ENCODE results near the gene SAFB2. TPM values are rescaled to one million over a fixed set of nuclear protein-coding genes. Genes with fewer than 3 reads are reported as not detected.
"Not testable (repeated sequence)": the region's sequence is repeated elsewhere in the genome, so short reads cannot be mapped to it uniquely, and the experiment has no call there.

SAFB2 gene
- total RNA-seq, 2 donors from 2014 or later: 67.3 to 92.3 TPM

GRCh38 chr19:5615756-5616327, 6.7 kb downstream of the SAFB2 start:
- DNase-seq (no peak), ATAC-seq (no peak)
- intact Hi-C loops (cut with DNase I, micrococcal nuclease): no loop called here

GRCh38 chr19:5612891-5613865, 9.4 kb downstream of the SAFB2 start:
- intact Hi-C loops (cut with DNase I, micrococcal nuclease): no loop called here
- no peak for DNase-seq
- ATAC-seq: no peak

GRCh38 chr19:5609881-5610448, 12.6 kb downstream of the SAFB2 start:
- ATAC-seq (no peak), DNase-seq (no peak)
- intact Hi-C loops (cut with DNase I, micrococcal nuclease): no loop called here

- ATAC-seq; DNase-seq; intact Hi-C loops (cut with DNase I, micrococcal nuclease): not testable (repeated sequence)
These were observed 13.8 kb downstream of the SAFB2 start for GRCh38 chr19:5608766-5609165.

GRCh38 chr19:5608291-5608690, 14.3 kb downstream of the SAFB2 start:
- intact Hi-C loops (cut with DNase I, micrococcal nuclease): no loop called here
- ATAC-seq: no peak

GRCh38 chr19:5607318-5608275, 15.0 kb downstream of the SAFB2 start:
- intact Hi-C loops (cut with DNase I, micrococcal nuclease): no loop called here
- ATAC-seq (no peak), DNase-seq (no peak)

More at GRCh38 chr19:5608291-5608690, 14.3 kb downstream of the SAFB2 start:
- DNase-seq: no peak

GRCh38 chr19:5605362-5605761, 17.2 kb downstream of the SAFB2 start:
- no peak for ATAC-seq
- intact Hi-C loops (cut with DNase I, micrococcal nuclease): no loop called here

GRCh38 chr19:5603626-5604025, 18.9 kb downstream of the SAFB2 start:
- intact Hi-C loops (cut with DNase I, micrococcal nuclease): no loop called here
- DNase-seq: no peak
- no peak for ATAC-seq

More at GRCh38 chr19:5605362-5605761, 17.2 kb downstream of the SAFB2 start:
- no peak for DNase-seq

GRCh38 chr19:5600797-5601196, 21.8 kb downstream of the SAFB2 start:
- intact Hi-C loops (cut with DNase I, micrococcal nuclease): no loop called here
- ATAC-seq (no peak), DNase-seq (no peak)

GRCh38 chr19:5595745-5596144, 26.8 kb downstream of the SAFB2 start:
- no peak for DNase-seq
- no peak for ATAC-seq
- intact Hi-C loops (cut with DNase I, micrococcal nuclease): no loop called here

GRCh38 chr19:5595129-5595528, 27.4 kb downstream of the SAFB2 start:
- DNase-seq: no peak
- intact Hi-C loops (cut with DNase I, micrococcal nuclease): no loop called here
- no peak for ATAC-seq

GRCh38 chr19:5594521-5594950, 28.0 kb downstream of the SAFB2 start:
- intact Hi-C loops (cut with DNase I, micrococcal nuclease): no loop called here
- no peak for DNase-seq
- peak; percentile 95 for ATAC-seq

GRCh38 chr19:5593343-5594255, 29.0 kb downstream of the SAFB2 start:
- intact Hi-C loops (cut with DNase I, micrococcal nuclease): no loop called here
- DNase-seq: no peak
- ATAC-seq: no peak

- no peak for ATAC-seq
- intact Hi-C loops (cut with DNase I, micrococcal nuclease): no loop called here
- DNase-seq: no peak
These were observed 29.8 kb downstream of the SAFB2 start for GRCh38 chr19:5592531-5593342.

- ATAC-seq (no peak), DNase-seq (no peak)
- intact Hi-C loops (cut with DNase I, micrococcal nuclease): no loop called here
These were observed 31.1 kb downstream of the SAFB2 start for GRCh38 chr19:5591476-5591875.

- intact Hi-C loops (cut with DNase I, micrococcal nuclease): no loop called here
- DNase-seq: no peak
- no peak for ATAC-seq
These were observed 31.8 kb downstream of the SAFB2 start for GRCh38 chr19:5590865-5591154.

- no peak for ATAC-seq
- no peak for DNase-seq
- intact Hi-C loops (cut with DNase I, micrococcal nuclease): no loop called here
These were observed 32.3 kb downstream of the SAFB2 start for GRCh38 chr19:5590151-5590864.

Data from left colon (tissue), 2 donors.